ENCODE results near the gene GATAD2A.

GATAD2A gene

DNA sequence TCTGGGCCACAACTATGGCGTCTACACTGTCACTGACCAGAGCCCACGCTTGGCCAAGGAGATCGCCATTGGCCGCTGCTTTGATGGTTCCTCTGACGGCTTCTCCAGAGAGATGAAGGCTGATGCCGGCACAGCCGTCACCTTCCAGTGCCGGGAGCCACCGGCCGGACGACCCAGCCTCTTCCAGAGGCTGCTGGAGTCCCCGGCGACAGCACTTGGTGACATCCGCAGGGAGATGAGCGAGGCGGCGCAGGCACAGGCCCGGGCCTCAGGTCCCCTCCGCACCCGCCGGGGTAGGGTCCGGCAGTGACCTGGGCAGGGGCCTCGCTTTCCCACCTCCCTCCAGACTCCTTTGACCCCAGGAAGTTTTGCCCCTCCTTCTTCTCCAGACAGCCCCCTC lies 140.2 kb downstream of the GATAD2A start:
- no peak overlapping the region for H3K27ac ChIP-seq (replicated peaks)
- H3K4me3 ChIP-seq (replicated peaks; ENCODE audit: insufficient read depth, low read length) = no peak overlapping the region
- H3K27me3 ChIP-seq (ENCODE audit: insufficient read depth, poor library complexity, severe bottlenecking) = no peaks in the 10 kb centered on the region
- no peak for DNase-seq (ENCODE audit: low read depth in 1 of 2, low spot score in 1 of 2)
- TF ChIP-seq POLR2AphosphoS5 (IDR thresholded peaks at IDR 0.05; ENCODE audit: low read depth) = no peak
- TF ChIP-seq REST (IDR thresholded peaks at IDR 0.05; ENCODE audit: insufficient replicate concordance, low read depth) = no peak
- TF ChIP-seq, protein P1, sequence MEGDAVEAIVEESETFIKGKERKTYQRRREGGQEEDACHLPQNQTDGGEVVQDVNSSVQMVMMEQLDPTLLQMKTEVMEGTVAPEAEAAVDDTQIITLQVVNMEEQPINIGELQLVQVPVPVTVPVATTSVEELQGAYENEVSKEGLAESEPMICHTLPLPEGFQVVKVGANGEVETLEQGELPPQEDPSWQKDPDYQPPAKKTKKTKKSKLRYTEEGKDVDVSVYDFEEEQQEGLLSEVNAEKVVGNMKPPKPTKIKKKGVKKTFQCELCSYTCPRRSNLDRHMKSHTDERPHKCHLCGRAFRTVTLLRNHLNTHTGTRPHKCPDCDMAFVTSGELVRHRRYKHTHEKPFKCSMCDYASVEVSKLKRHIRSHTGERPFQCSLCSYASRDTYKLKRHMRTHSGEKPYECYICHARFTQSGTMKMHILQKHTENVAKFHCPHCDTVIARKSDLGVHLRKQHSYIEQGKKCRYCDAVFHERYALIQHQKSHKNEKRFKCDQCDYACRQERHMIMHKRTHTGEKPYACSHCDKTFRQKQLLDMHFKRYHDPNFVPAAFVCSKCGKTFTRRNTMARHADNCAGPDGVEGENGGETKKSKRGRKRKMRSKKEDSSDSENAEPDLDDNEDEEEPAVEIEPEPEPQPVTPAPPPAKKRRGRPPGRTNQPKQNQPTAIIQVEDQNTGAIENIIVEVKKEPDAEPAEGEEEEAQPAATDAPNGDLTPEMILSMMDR (IDR thresholded peaks at IDR 0.05; ENCODE audit: insufficient read depth, low read length) = no peak
- no peak for TF ChIP-seq GABPA (IDR thresholded peaks at IDR 0.05; ENCODE audit: low read depth)
- no peak for TF ChIP-seq SPI1 (IDR thresholded peaks at IDR 0.05; ENCODE audit: borderline replicate concordance, low read depth)

- TF ChIP-seq REST (IDR thresholded peaks at IDR 0.05; ENCODE audit: insufficient replicate concordance, low read depth) (no peak), GABPA (IDR thresholded peaks at IDR 0.05; ENCODE audit: low read depth) (no peak), SPI1 (IDR thresholded peaks at IDR 0.05; ENCODE audit: borderline replicate concordance, low read depth) (no peak)
- no peaks in the 10 kb centered on the region for H3K27me3 ChIP-seq (ENCODE audit: insufficient read depth, poor library complexity, severe bottlenecking)
- H3K27ac ChIP-seq (replicated peaks) = no peak overlapping the region
- no peak for DNase-seq (ENCODE audit: low read depth in 1 of 2, low spot score in 1 of 2)
- H3K4me3 ChIP-seq (replicated peaks; ENCODE audit: insufficient read depth, low read length) = no peak overlapping the region
Observed at GRCh38 chr19:19546751-19547162, 141.3 kb downstream of the GATAD2A start.

- Histone ChIP-seq H3K4me3 (replicated peaks; ENCODE audit: insufficient read depth, low read length) (no peak overlapping the region), H3K27ac (replicated peaks) (peak overlapping the region; percentile 72; the same call in 1 of the 2 replicates), H3K27me3 (ENCODE audit: insufficient read depth, poor library complexity, severe bottlenecking) (no peaks in the 10 kb centered on the region)
- TF ChIP-seq, protein P1 (IDR thresholded peaks at IDR 0.05; ENCODE audit: insufficient read depth, low read length) = no peak
- TF ChIP-seq GABPA (IDR thresholded peaks at IDR 0.05; ENCODE audit: low read depth) = no peak
- TF ChIP-seq SPI1 (IDR thresholded peaks at IDR 0.05; ENCODE audit: borderline replicate concordance, low read depth) = no peak
- TF ChIP-seq POLR2AphosphoS5 (IDR thresholded peaks at IDR 0.05; ENCODE audit: low read depth) = no peak
- TF ChIP-seq REST (IDR thresholded peaks at IDR 0.05; ENCODE audit: insufficient replicate concordance, low read depth) = no peak
- DNase-seq (ENCODE audit: low read depth in 1 of 2, low spot score in 1 of 2) = no peak
Observed at GRCh38 chr19:19547674-19548336, 142.3 kb downstream of the GATAD2A start.
